IMR-90 (cell line): ENCODE measurements around the gene LMNTD2. TPM values are rescaled to one million over a fixed set of nuclear protein-coding genes. Genes with fewer than 3 reads are reported as not detected.

ENCODE experiments used
- ATAC-seq: fragments of 200-7000 bp; cut with Tn5 transposase; 2 replicates; pipeline ENCODE4 v1.9.1; 2020; ENCODE audit warnings: low read depth, mild to moderate bottlenecking, moderate library complexity
- BruUV-seq: library from RNA; stranded (reverse); fragments of 400-500 nt; replicated peaks from 2 replicates; lab custom pipeline; 2021; lab: Mats Ljungman, UMichigan
- CTCF ChIA-PET: fragments of 300-600 bp; formaldehyde crosslinking; extraction: SDS; loops from one replicate; lab custom pipeline; 2021; ENCODE audit warnings: antibody characterized with exemption; lab: Yijun Ruan, JAX
- POLR2A ChIA-PET: fragments of 300-600 bp; sonication (Branson Sonifier 250); formaldehyde crosslinking; loops from one replicate; lab custom pipeline; 2022; ENCODE audit warnings: antibody characterized with exemption; ENCODE audit not compliant: unreplicated experiment; lab: Charles Lee
- DNase-seq: peaks from one replicate; pipeline ENCODE4 v3.0.0; 2013
- H2AFZ ChIP-seq: replicated peaks from 2 replicates; pipeline ENCODE3; 2013; ENCODE audit warnings: low read length, mild to moderate bottlenecking; ENCODE audit not compliant: poor library complexity
- H2AK5ac ChIP-seq: 2 replicates; pipeline ENCODE4 v1.6.1; 2013; ENCODE audit warnings: low read depth, low read length, inconsistent platforms
- H2AK9ac ChIP-seq: replicated peaks from 2 replicates; pipeline ENCODE3; 2013; ENCODE audit warnings: mild to moderate bottlenecking, low read depth, low read length, moderate library complexity; ENCODE audit not compliant: poor library complexity
- H2BK120ac ChIP-seq: 2 replicates; pipeline ENCODE4 v1.6.1; 2013; ENCODE audit warnings: low read depth, low read length, inconsistent platforms
- H2BK15ac ChIP-seq: 3 replicates; pipeline ENCODE4 v1.6.1; 2013; ENCODE audit warnings: low read depth, low read length, inconsistent platforms
- H2BK20ac ChIP-seq: 2 replicates; pipeline ENCODE4 v1.6.1; 2013; ENCODE audit warnings: low read depth, mild to moderate bottlenecking, inconsistent platforms, low read length, moderate library complexity
- H2BK5ac ChIP-seq: 2 replicates; pipeline ENCODE4 v1.6.1; 2013; ENCODE audit warnings: mild to moderate bottlenecking, low read depth, low read length, inconsistent platforms; ENCODE audit not compliant: poor library complexity, severe bottlenecking
- H3K14ac ChIP-seq: replicated peaks from 2 replicates; pipeline ENCODE4 v1.6.1; 2013; ENCODE audit warnings: low read depth, low read length, inconsistent platforms
- H3K18ac ChIP-seq: 2 replicates; pipeline ENCODE4 v1.6.1; 2013; ENCODE audit warnings: low read depth, low read length, control low read depth
- H3K23ac ChIP-seq: 2 replicates; pipeline ENCODE4 v1.6.1; 2013; ENCODE audit warnings: low read depth, low read length, inconsistent platforms
- H3K27ac ChIP-seq: 2 replicates; pipeline ENCODE4 v1.5.1; 2013; ENCODE audit warnings: mild to moderate bottlenecking, control low read depth, low read length; ENCODE audit not compliant: insufficient read depth
- H3K27me3 ChIP-seq: 2 replicates; pipeline ENCODE4 v1.6.1; 2013; ENCODE audit warnings: low read length; ENCODE audit not compliant: control insufficient read depth, insufficient read depth
- H3K36me3 ChIP-seq: 2 replicates; pipeline ENCODE4 v1.6.1; 2013; ENCODE audit warnings: low read length, mixed read lengths; ENCODE audit not compliant: control insufficient read depth, insufficient read depth
- H3K4ac ChIP-seq: 2 replicates; pipeline ENCODE4 v1.6.1; 2013; ENCODE audit warnings: low read depth, low read length, inconsistent platforms
- H3K4me1 ChIP-seq: 2 replicates; pipeline ENCODE4 v1.6.1; 2013; ENCODE audit warnings: low read length, mixed read lengths; ENCODE audit not compliant: control insufficient read depth, insufficient read depth
- H3K4me2 ChIP-seq: 2 replicates; pipeline ENCODE4 v1.6.1; 2013; ENCODE audit warnings: low read depth, mild to moderate bottlenecking, control low read depth, low read length, moderate library complexity
- H3K4me3 ChIP-seq: 2 replicates; pipeline ENCODE4 v1.5.1; 2013; ENCODE audit warnings: low read depth, mild to moderate bottlenecking, control low read depth, low read length, moderate library complexity; ENCODE audit not compliant: insufficient read depth
- H3K56ac ChIP-seq: 2 replicates; pipeline ENCODE4 v1.6.1; 2013; ENCODE audit warnings: low read length, inconsistent platforms; ENCODE audit not compliant: insufficient read depth; ENCODE audit errors: extremely low read depth
- H3K79me1 ChIP-seq, 2 experiments: 2 replicates each; pipeline ENCODE4 v1.6.1; 2013; ENCODE audit warnings: low read length in 2 of 2, inconsistent platforms in 1 of 2, low read depth in 1 of 2
- H3K9ac ChIP-seq: 2 replicates; pipeline ENCODE4 v1.6.1; 2013; ENCODE audit warnings: low read depth, low read length, control low read depth
- H3K9me1 ChIP-seq: 2 replicates; pipeline ENCODE4 v1.6.1; 2013; ENCODE audit warnings: low read length, inconsistent platforms; ENCODE audit not compliant: insufficient read depth
- H3K9me3 ChIP-seq: 2 replicates; pipeline ENCODE4 v1.6.1; 2013; ENCODE audit warnings: low read length; ENCODE audit not compliant: control insufficient read depth, insufficient read depth
- H4K20me1 ChIP-seq: 2 replicates; pipeline ENCODE4 v1.6.1; 2013; ENCODE audit warnings: low read length, inconsistent platforms; ENCODE audit not compliant: insufficient read depth
- H4K5ac ChIP-seq: 2 replicates; pipeline ENCODE4 v1.6.1; 2013; ENCODE audit warnings: mild to moderate bottlenecking, low read depth, low read length, control low read depth
- H4K8ac ChIP-seq, 2 experiments: 2 replicates each; pipeline ENCODE4 v1.6.1; 2013; ENCODE audit warnings: low read depth in 2 of 2, low read length in 2 of 2, control low read depth in 1 of 2, inconsistent platforms in 1 of 2
- H4K91ac ChIP-seq: 2 replicates; pipeline ENCODE4 v1.6.1; 2013; ENCODE audit warnings: low read depth, low read length, inconsistent platforms; ENCODE audit not compliant: insufficient read depth
- BHLHE40 ChIP-seq: fragments of 150-350 bp; IDR thresholded peaks from 2 replicates; pipeline ENCODE4 v1.6.1; 2016; ENCODE audit warnings: mild to moderate bottlenecking, low read depth, low read length
- CEBPB ChIP-seq: IDR thresholded peaks from 2 replicates; pipeline ENCODE4 v1.6.1; 2012; ENCODE audit warnings: low read depth, low read length, improper control_type of control experiment
- CHD1 ChIP-seq: IDR thresholded peaks from 2 replicates; pipeline ENCODE4 v1.6.1; 2012; ENCODE audit warnings: low read depth, low read length, improper control_type of control experiment
- CTCF ChIP-seq: conservative IDR thresholded peaks from 2 replicates; pipeline ENCODE4 v1.5.1; 2012; ENCODE audit warnings: mild to moderate bottlenecking, low read depth, low read length, improper control_type of control experiment
- FOS ChIP-seq: fragments of 150-350 bp; IDR thresholded peaks from 2 replicates; pipeline ENCODE4 v1.6.1; 2016; ENCODE audit warnings: low read depth, low read length
- MAFK ChIP-seq: IDR thresholded peaks from 2 replicates; pipeline ENCODE4 v1.6.1; 2012; ENCODE audit warnings: low read depth, low read length, improper control_type of control experiment
- MAZ ChIP-seq: IDR thresholded peaks from 2 replicates; pipeline ENCODE4 v1.6.1; 2012; ENCODE audit warnings: low read depth, mild to moderate bottlenecking, low read length, improper control_type of control experiment, moderate library complexity, borderline replicate concordance
- NFE2L2 ChIP-seq: fragments of 150-350 bp; IDR thresholded peaks from 2 replicates; pipeline ENCODE4 v1.6.1; 2016; ENCODE audit warnings: low read depth, mild to moderate bottlenecking, low read length
- POLR2A ChIP-seq: IDR thresholded peaks from 2 replicates; pipeline ENCODE4 v1.6.1; 2012; ENCODE audit warnings: mild to moderate bottlenecking, low read depth, low read length
- SMC3 ChIP-seq: fragments of 150-350 bp; IDR thresholded peaks from 2 replicates; pipeline ENCODE4 v1.6.1; 2016; ENCODE audit warnings: low read depth, mild to moderate bottlenecking, antibody characterized with exemption, low read length, moderate library complexity
- WGBS, 2 experiments: methylation state at CpG; one replicate each; pipeline versions ENCODE4 v1.1.5 to v1.1.7; 2013; ENCODE audit warnings: missing lambda C conversion rate in 2 of 2; ENCODE audit not compliant: insufficient read length in 1 of 2; ENCODE audit errors: extremely low coverage in 2 of 2; 5-methylcytosine and 5-hydroxymethylcytosine counted together
- dilution Hi-C: fragments of 300-500 bp; cut with HindIII; formaldehyde crosslinking; loops from one replicate; pipeline ENCODE4 v1.14.3; 2018; ENCODE audit warnings: low sequenced_read_pairs; ENCODE audit not compliant: unreplicated experiment
- in situ Hi-C: fragments of 300-500 bp; cut with MboI; formaldehyde crosslinking; loops from 3 replicates; pipeline ENCODE4 v1.14.3; 2019; ENCODE audit warnings: low sequenced_read_pairs, inconsistent platforms, mixed read lengths
- intact Hi-C: fragments of 100-400 bp; cut with micrococcal nuclease; formaldehyde crosslinking; loops from 2 replicates; pipeline ENCODE4 v1.10.0; 2022
- polyA plus RNA-seq, 3 experiments: library from polyadenylated mRNA; depleted of rRNA; stranded (reverse); fragments of >200 nt; gene quantifications; 2 replicates each; pipeline ENCODE4 v1.2.3, GENCODE V29; 2012; ENCODE audit warnings: low replicate concordance in 1 of 3
- total RNA-seq: library from RNA; depleted of rRNA; stranded (reverse); fragments of >200 nt; gene quantifications from 2 replicates; pipeline ENCODE4 v1.2.3, GENCODE V29; 2012
- TF ChIP-seq, protein P1 (sequence below): fragments of 150-350 bp; IDR thresholded peaks from 2 replicates; pipeline ENCODE4 v1.6.1; 2016; ENCODE audit warnings: low read depth, mild to moderate bottlenecking, low read length, moderate library complexity, borderline replicate concordance

Gene LMNTD2
- total and polyA plus RNA-seq, 2 of the 4 experiments (the other 2 are of a cell fraction): 0.18 to 1.3 TPM

DNA sequence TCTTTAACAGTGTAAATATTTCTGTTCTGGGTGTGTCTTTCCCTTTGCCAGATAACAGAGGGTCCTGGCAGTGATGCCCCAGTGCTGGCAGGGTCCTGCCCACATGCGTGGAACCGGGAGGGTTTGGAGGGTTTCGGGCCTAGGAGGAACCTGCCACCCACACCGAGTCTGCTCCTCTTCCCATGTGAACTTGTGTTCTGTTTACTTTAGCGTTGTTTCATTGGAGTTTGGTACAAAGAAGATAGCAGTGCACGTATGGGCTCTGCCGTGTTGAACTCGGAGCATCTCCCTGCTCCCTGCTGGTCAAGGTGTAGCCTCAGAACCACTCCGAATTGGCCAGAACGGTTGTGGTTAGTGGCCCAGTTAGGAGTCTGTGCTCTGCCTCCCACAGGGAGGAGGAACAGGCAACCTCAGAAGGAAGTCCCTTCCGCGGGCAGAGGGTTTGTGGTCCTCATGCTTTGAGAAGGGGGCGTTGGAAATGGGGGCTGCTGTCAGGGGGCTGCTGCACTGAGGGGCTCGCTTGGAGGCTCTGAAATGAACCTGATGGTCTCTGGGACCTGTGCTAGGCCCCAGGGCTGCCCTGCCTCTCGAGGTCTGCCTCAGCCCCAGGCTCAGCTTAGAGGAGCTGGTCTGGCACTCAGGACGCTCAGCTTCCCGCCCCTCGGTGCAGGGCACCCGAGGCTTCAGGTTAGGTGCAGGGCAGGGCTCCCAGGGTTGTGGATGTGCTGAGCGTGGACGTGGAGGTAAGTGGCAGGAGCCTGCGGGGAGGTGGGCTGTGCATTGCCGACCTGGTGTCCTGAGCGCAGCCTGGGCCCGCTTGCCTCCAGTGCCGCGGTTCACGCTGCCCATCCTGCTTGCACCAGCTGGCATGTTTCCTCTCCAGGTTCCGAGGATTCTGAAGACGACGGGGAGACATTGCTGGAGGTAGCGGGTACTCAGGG lies 26.1 kb upstream of the LMNTD2 start (continued):
- TF ChIP-seq, protein P1, sequence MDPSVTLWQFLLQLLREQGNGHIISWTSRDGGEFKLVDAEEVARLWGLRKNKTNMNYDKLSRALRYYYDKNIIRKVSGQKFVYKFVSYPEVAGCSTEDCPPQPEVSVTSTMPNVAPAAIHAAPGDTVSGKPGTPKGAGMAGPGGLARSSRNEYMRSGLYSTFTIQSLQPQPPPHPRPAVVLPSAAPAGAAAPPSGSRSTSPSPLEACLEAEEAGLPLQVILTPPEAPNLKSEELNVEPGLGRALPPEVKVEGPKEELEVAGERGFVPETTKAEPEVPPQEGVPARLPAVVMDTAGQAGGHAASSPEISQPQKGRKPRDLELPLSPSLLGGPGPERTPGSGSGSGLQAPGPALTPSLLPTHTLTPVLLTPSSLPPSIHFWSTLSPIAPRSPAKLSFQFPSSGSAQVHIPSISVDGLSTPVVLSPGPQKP: no peak
- no peak for TF ChIP-seq BHLHE40

DNA sequence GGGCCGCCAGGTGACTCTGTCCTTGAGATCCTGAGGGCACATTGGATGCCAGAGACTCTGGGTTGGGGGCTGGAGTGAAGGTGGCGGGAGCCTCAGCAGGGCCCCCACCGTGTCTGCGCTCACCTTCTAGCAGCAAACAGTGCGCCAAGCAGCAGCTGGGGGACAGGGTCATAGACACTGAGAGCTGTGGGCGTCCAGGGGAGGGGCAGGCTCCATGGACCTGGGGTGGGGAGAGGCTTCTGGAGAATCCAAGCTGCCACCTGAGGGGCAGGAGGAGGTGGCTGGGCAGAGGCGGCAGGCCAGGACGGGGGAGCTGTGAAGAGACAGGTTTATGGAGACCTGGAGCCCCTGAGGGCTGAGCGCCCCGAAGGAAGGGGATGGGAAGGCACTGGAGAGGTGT lies 23.7 kb upstream of the LMNTD2 start:
- H2BK120ac ChIP-seq: no peak overlapping the region
- H3K18ac ChIP-seq: no peak overlapping the region
- H3K4me1 ChIP-seq: peaks cover 9% of the 10 kb centered on the region; the same call in 1 of the 2 replicates
- H3K4me2 ChIP-seq: no peak overlapping the region
- no peak overlapping the region for H3K27ac ChIP-seq
- no peak overlapping the region for H4K91ac ChIP-seq
- H2AK9ac ChIP-seq: no peak overlapping the region
- intact Hi-C loops: no loop called here
- dilution Hi-C loops: no loop called here
- ChIA-PET CTCF (no interaction called here), POLR2A (no interaction called here)
- no peak overlapping the region for H3K56ac ChIP-seq
- 100% methylated on average over 2 of the region's 10 CpGs; no CpG with 5 or more reads in 1 of the 2 experiments for WGBS, 2 experiments
- H3K9me1 ChIP-seq: peaks cover 17% of the 10 kb centered on the region
- H4K5ac ChIP-seq: no peak overlapping the region
- no peak for ATAC-seq
- H3K4me3 ChIP-seq: no peak overlapping the region
- H3K79me1 ChIP-seq: peaks cover 23 to 70% of the 10 kb centered on the region in 2 experiments
- no peaks in the 10 kb centered on the region for H3K9me3 ChIP-seq
- H2AFZ ChIP-seq: no peak overlapping the region
- no peaks in the 10 kb centered on the region for H3K27me3 ChIP-seq
- H3K23ac ChIP-seq: no peak overlapping the region
- no peak overlapping the region for H3K4ac ChIP-seq
- no peak overlapping the region for H2BK15ac ChIP-seq
- H2BK20ac ChIP-seq: no peak overlapping the region
- DNase-seq: no peak
- BruUV-seq: no TSS peak
- H4K20me1 ChIP-seq: peaks cover 78% of the 10 kb centered on the region
- H3K9ac ChIP-seq: no peak overlapping the region
- in situ Hi-C loops: no loop called here
- H4K8ac ChIP-seq: no peak overlapping the region
- H3K36me3 ChIP-seq: peaks cover 40% of the 10 kb centered on the region
- no peak overlapping the region for H3K14ac ChIP-seq
- H2BK5ac ChIP-seq: no peak overlapping the region
- H2AK5ac ChIP-seq: no peak overlapping the region
- no peak for TF ChIP-seq CTCF
- no peak for TF ChIP-seq POLR2A
- TF ChIP-seq, protein P1: no peak
- TF ChIP-seq MAZ: no peak
- TF ChIP-seq BHLHE40: no peak
- TF ChIP-seq SMC3: no peak
- no peak for TF ChIP-seq NFE2L2
- no peak for TF ChIP-seq CEBPB
- no peak for TF ChIP-seq FOS
- TF ChIP-seq MAFK: no peak
- TF ChIP-seq CHD1: no peak
